Activated naive CD8-positive, alpha-beta T cell (primary cell): ENCODE measurements around the gene USO1.
"Not testable (repeated sequence)": the region's sequence is repeated elsewhere in the genome, so short reads cannot be mapped to it uniquely, and the experiment has no call there.

Experiments used
- H3K27ac Mint-ChIP-seq: one replicate; pipeline ENCODE4 v1.8.0; 2021; ENCODE audit warnings: mixed read lengths
- H3K27me3 Mint-ChIP-seq: one replicate; pipeline ENCODE4 v1.8.0; 2021; ENCODE audit warnings: mixed read lengths
- H3K36me3 Mint-ChIP-seq: one replicate; pipeline ENCODE4 v1.8.0; 2021; ENCODE audit warnings: mixed read lengths
- H3K4me1 Mint-ChIP-seq: one replicate; pipeline ENCODE4 v1.8.0; 2021; ENCODE audit warnings: low read depth, mixed read lengths
- H3K4me3 Mint-ChIP-seq: one replicate; pipeline ENCODE4 v1.8.0; 2021; ENCODE audit warnings: mild to moderate bottlenecking, mixed read lengths
- H3K9me3 Mint-ChIP-seq: one replicate; pipeline ENCODE4 v1.8.0; 2021; ENCODE audit warnings: low read depth, mixed read lengths

Gene USO1

DNA sequence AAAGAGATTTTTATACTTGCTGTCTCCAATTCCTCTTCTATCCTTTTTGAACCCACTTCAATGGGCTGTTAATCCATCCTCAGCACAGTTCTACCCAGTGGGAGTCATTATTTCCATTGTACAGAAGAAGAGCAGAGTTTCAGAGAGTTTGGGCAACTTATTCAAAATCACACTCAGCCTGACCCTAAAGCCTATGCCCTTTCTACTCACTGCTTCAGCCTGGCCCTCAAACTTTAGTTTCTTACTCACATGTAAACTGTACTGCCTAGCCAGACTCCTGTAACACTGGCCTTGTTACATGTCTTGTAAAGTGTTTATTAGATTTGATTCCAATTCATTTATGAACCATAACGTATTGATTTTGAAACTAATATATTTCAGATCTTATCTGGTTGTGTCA, 25.1 kb upstream of the USO1 start:
- H3K36me3 Mint-ChIP-seq = peaks cover 3% of the 10 kb centered on the region
- no peaks in the 10 kb centered on the region for H3K9me3 Mint-ChIP-seq
- peak overlapping the region; percentile 30 for H3K4me3 Mint-ChIP-seq
- no peaks in the 10 kb centered on the region for H3K27me3 Mint-ChIP-seq
- H3K4me1 Mint-ChIP-seq = peaks cover 40% of the 10 kb centered on the region
- peak overlapping the region; percentile 76 for H3K27ac Mint-ChIP-seq

DNA sequence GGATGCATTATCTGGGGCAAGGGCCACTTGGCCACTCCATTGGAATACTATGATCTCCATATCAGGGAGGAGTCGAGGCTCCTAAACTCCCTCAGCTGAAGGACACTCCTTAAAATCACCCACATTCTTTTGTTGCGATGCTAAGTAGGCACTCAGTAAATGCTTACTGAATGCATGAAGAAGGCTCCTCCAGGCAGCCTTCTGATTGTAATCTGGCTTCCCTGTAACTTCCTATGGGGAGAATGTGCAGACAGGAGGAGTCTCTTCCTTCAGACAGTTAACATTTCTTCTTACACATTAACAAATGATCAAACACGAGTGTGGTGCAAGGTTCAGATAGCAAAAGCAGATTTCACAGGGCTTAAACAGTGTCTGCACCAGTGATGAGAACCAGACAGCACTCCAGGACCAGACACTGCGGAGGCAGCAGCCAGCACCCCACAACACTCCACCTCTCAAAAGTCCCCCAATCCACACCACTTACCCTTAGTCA, 21.4 kb upstream of the USO1 start:
- H3K27me3 Mint-ChIP-seq = no peaks in the 10 kb centered on the region
- peaks cover 18% of the 10 kb centered on the region for H3K4me1 Mint-ChIP-seq
- H3K27ac Mint-ChIP-seq = no peak overlapping the region
- no peaks in the 10 kb centered on the region for H3K9me3 Mint-ChIP-seq
- no peaks in the 10 kb centered on the region for H3K36me3 Mint-ChIP-seq
- H3K4me3 Mint-ChIP-seq = no peak overlapping the region

DNA sequence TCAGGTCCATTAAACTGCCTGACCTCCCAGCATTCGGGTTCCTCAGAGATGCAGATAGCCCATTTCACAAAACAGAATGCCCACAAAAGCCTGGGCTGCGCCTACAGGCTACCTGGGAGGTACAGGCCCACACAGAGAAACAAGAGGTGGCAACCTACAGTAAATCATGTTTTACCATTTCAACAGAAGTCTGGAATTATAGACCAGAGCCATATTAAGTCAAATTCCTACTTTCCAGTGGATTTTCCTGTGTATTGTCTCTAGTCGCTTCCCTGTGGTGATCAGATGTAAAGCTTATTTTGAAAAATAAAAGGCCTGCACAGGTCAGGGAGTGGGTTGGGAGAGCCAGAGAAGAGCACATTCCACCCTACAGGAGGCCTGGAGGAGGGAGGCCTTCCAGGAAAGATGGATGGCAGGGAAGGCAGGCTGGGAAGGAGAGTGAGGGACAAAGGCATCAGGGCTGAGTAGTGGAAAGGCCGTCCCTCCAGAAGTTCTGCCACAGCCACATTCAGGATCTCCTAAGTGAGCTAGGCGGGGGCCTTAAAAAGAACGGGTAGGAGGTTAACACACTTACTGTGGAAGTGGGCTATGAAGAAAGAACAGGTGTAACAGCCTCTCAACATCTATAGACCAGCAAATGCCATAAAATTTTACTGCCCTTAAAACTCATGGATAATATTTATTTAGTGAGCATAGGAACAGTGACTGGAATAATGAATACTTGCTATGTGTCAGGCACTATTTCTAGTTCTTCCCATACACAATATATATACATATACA, 19.0 kb upstream of the USO1 start:
- H3K27ac Mint-ChIP-seq = no peak overlapping the region
- H3K4me1 Mint-ChIP-seq = peaks cover 7% of the 10 kb centered on the region
- H3K9me3 Mint-ChIP-seq = no peaks in the 10 kb centered on the region
- H3K4me3 Mint-ChIP-seq = no peak overlapping the region
- H3K36me3 Mint-ChIP-seq = no peaks in the 10 kb centered on the region
- no peaks in the 10 kb centered on the region for H3K27me3 Mint-ChIP-seq

DNA sequence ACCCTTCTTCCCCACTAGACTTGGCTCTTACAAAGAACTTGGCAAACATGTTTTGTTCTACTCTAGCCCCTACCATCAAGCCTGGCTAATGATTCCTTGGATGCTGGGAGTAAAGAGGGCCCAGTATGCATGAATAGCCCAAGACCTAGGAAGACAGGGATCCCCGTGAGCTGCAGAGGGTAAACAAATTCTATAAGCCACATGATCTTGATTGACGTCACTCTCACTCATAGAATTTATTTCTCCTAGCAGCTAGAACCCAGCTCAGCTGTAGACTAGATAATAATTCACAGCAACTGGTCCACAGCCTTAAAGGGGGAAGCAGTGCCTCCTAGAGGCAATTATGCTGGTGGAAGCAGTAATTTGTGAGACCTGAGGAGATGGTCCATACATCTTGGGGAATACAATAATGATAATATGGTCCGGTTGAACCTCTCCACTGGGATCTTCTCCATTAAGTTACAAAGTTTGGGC, 16.1 kb upstream of the USO1 start:
- Mint-ChIP-seq H3K36me3 (no peaks in the 10 kb centered on the region), H3K9me3 (no peaks in the 10 kb centered on the region), H3K27ac (no peak overlapping the region), H3K4me3 (no peak overlapping the region), H3K4me1 (peaks cover 7% of the 10 kb centered on the region), H3K27me3 (no peaks in the 10 kb centered on the region)

DNA sequence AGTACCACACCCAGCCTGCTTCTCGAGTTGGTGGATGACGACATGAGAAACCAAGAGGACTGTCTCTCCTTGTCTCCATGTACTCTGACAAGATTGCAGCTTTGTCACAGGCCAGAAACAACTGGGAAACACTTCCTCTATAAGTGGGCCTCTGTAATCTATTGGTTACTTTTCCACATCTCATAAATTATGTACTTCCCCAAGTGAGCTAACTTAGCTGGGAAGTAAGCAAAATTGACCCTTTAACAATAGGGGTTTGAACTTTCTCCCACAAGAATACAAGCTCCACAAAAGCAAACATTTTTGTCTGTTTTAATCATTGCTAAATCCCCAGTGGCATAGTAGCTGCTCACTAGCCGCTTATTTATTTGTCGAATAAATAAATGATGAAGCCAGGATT, 14.1 kb upstream of the USO1 start:
- Mint-ChIP-seq H3K4me3 (no peak overlapping the region), H3K36me3 (no peaks in the 10 kb centered on the region), H3K27ac (no peak overlapping the region), H3K4me1 (peaks cover 7% of the 10 kb centered on the region), H3K27me3 (no peaks in the 10 kb centered on the region), H3K9me3 (no peaks in the 10 kb centered on the region)

DNA sequence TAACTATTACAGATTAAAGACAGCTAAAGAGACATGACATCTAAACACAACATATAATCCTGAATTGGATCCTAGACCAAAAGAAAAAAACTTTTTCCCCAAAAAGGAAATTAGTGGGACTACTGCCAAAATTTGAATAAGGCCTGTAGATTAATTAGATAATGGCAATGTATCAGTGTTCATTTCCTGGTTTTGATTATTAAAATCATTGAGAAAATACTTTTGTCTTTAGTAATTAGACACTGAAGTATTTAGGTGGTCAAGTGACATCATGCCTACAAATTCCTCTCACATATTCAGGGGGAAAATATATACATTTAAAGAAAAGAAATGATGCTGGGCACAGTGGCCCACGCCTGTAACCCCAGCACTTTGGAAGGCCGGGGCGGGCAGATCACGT, 10.4 kb upstream of the USO1 start:
- Mint-ChIP-seq H3K27me3 (no peaks in the 10 kb centered on the region), H3K27ac (no peak overlapping the region), H3K36me3 (peaks cover 4% of the 10 kb centered on the region), H3K4me3 (no peak overlapping the region), H3K4me1 (peaks cover 3% of the 10 kb centered on the region), H3K9me3 (no peaks in the 10 kb centered on the region)

DNA sequence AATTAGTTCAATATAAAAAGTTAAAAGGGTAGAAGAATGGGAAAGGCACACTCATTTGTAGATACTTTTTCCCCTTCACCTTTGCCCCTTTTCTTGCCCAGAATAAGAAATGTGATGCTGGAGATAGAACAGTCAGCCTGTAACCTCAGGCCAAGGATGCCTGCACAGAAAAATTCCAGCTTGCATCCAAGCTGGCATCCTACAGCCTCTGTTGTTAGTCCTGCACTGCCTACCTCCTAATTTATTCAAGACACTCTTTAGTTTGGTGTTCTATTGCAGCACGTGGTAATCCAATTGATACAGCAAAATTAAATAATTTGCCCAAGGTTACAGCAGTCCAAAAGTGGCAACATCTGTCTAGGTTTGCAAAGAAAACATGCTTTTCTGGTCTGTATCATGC, 9.7 kb upstream of the USO1 start:
- H3K4me1 Mint-ChIP-seq = peaks cover 3% of the 10 kb centered on the region
- H3K27me3 Mint-ChIP-seq = no peaks in the 10 kb centered on the region
- no peak overlapping the region for H3K27ac Mint-ChIP-seq
- H3K9me3 Mint-ChIP-seq = no peaks in the 10 kb centered on the region
- H3K4me3 Mint-ChIP-seq = no peak overlapping the region
- peaks cover 4% of the 10 kb centered on the region for H3K36me3 Mint-ChIP-seq

DNA sequence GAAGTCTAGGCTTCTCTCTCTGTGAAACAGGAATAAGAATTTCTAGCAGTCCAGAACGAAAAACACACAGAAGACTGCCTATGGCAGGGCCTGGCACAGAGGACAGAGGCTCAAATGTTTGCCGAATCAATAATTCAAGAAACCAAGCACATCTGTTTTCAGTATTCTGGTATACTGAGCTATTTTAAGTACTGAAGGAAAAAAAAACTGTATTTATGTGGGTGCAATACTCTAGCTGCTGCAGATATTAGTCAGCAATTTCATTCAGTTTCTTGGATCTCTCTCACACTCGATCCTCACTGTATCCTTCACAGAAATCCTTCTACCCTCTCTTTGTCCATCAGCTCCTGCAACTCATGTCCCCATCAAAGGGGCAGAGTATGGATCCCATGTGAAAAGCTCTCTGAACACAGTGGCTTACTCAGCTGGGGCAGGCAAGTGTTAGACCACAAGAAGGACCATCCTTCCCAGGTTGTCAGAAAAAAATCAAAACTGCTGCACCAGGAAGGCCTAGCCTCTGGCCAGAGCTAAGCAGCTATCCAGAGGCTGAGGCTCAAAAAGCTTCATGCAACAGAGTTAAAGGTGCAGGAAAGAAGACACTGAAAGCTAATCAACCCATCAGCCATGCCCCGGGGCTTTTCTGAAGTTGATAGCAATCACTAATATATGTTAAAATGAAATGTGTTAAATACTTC, 9.1 kb upstream of the USO1 start:
- Mint-ChIP-seq H3K9me3 (no peaks in the 10 kb centered on the region), H3K27me3 (no peaks in the 10 kb centered on the region), H3K27ac (no peak overlapping the region), H3K4me3 (no peak overlapping the region), H3K36me3 (peaks cover 4% of the 10 kb centered on the region), H3K4me1 (peaks cover 3% of the 10 kb centered on the region)

DNA sequence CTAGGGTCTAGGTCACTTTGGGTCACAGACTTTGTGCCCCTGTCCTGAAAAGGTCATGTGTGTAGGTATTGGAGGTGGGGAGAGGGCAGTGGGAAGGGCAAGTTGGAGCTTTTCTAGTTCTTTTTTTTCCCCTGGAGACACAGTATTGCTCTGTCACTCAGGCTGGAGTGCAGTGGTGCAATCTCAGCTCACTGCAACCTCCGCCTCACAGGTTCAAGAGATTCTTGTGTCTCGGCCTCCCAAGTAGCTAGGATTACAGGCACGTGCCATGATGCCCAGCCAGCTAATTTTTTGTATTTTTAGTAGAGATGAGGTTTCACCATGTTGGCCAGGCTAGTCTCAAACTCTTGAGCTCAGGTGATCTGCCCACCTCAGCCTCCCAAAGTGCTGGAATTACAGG, 8.3 kb upstream of the USO1 start:
- not testable (repeated sequence) for H3K4me1 Mint-ChIP-seq, H3K4me3 Mint-ChIP-seq, H3K36me3 Mint-ChIP-seq, H3K27me3 Mint-ChIP-seq, H3K9me3 Mint-ChIP-seq, H3K27ac Mint-ChIP-seq

DNA sequence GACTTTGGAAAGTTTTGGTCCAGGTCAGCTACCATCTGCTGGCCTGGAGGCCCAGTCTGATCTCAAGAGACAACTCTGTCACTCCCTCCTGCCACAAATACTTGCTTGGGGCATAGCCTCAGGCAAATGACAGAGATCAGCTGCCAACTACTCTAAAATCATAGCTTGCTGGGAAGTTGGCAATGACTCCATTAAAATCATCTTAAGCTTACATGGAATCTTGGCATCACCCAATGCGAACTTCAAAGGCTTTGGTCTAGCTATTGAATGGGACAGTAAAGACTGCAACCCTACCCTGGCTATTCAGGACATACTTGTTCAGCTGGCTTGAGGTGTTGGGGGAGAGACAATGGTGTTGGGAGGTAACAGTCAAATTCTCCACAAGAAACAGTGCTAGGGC, 7.0 kb upstream of the USO1 start:
- H3K27me3 Mint-ChIP-seq = no peaks in the 10 kb centered on the region
- peaks cover 12% of the 10 kb centered on the region for H3K4me1 Mint-ChIP-seq
- H3K4me3 Mint-ChIP-seq = no peak overlapping the region

DNA sequence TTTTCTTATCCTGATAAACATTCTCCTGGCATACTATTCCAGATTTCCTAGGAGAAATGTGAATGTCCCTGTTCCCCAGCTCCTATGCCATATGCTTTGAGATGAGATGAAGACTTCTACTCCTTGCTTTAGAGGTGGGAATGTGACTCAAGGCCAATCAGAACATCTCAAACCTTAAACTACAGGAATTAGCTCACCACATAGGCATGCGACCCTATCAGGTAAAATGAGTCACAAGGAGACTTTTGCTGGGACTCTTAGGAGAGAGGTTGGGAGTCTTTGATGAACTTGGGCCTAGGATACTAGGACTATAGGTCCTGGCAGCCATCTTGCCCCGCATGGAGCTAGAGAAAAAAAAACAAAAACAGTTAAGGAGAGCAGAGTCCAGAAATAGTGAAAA, 5.8 kb upstream of the USO1 start:
- peaks cover 4% of the 10 kb centered on the region for H3K36me3 Mint-ChIP-seq
- H3K27ac Mint-ChIP-seq = no peak overlapping the region
- H3K9me3 Mint-ChIP-seq = no peaks in the 10 kb centered on the region
- H3K4me1 Mint-ChIP-seq = peaks cover 21% of the 10 kb centered on the region
- no peaks in the 10 kb centered on the region for H3K27me3 Mint-ChIP-seq
- H3K4me3 Mint-ChIP-seq = no peak overlapping the region

More for the DNA sequence above, 7.0 kb upstream of the USO1 start:
- no peak overlapping the region for H3K27ac Mint-ChIP-seq
- peaks cover 4% of the 10 kb centered on the region for H3K36me3 Mint-ChIP-seq
- H3K9me3 Mint-ChIP-seq = no peaks in the 10 kb centered on the region

DNA sequence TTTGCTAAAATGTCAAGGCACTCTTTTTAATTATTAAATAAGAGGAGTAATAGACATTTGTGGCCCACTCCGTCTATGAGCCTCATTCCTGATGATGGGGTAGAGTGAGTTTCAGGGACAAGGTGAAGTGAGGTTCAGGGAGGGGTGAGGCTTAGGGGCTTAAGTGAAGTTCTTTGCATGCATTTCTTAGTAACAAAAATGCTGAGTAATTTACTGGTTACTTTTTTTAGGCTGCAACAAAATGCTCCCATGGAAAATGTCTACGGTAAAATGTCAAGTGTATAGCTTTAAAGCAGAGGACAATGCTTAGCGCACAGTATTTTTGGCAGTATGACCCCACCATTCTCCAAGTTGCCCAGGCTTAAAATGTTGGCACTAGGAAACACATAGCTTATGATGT, 2.0 kb upstream of the USO1 start:
- H3K4me3 Mint-ChIP-seq = no peak overlapping the region
- H3K9me3 Mint-ChIP-seq = no peaks in the 10 kb centered on the region
- H3K36me3 Mint-ChIP-seq = peaks cover 2% of the 10 kb centered on the region
- H3K27ac Mint-ChIP-seq = no peak overlapping the region
- no peaks in the 10 kb centered on the region for H3K27me3 Mint-ChIP-seq
- peaks cover 48% of the 10 kb centered on the region for H3K4me1 Mint-ChIP-seq

DNA sequence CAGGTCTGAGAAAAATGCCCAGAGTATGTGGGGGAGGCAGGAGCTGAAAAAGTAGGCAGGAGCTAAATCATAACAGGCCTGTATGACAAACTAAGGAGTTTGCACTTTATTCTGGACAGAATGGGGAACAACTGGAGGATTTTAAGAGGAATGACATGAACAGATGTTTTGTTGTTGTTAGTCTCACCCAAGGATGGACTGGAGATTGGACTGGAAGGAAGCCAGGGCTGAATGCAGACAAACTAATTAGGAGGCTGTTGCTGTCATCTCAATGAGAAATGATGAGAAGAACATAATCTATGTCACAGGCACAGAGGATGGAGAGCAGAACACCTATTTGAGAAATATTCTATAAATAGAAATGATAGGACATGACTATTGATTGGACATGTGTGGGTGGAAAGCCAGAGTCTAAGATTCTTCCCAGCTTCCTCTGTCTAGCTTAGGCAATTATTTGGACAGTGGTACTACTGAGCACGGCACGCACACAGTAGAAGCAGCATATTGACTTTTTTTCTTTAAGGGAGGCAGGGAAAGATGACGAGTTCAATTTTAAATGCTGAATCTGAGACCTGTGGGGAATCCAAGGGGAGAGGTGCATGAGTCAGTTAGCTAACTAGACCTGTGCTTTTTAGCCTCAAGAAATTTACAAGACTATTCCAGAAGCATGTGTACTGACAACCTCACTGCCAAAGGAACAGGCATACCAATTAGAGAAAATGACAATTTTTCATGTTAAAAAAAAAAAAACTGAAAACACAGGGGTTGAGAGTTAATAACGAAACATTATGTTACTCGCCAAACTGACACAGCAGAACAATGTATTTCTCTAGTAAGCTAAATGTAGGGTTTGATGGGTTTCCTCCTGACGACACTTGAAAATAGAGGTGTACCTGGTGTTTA, 963 bp upstream of the USO1 start:
- Mint-ChIP-seq H3K4me3 (peak overlapping the region; percentile 99), H3K27me3 (no peaks in the 10 kb centered on the region), H3K4me1 (peaks cover 54% of the 10 kb centered on the region), H3K36me3 (peaks cover 2% of the 10 kb centered on the region), H3K9me3 (no peaks in the 10 kb centered on the region), H3K27ac (peak overlapping the region; percentile 98)

DNA sequence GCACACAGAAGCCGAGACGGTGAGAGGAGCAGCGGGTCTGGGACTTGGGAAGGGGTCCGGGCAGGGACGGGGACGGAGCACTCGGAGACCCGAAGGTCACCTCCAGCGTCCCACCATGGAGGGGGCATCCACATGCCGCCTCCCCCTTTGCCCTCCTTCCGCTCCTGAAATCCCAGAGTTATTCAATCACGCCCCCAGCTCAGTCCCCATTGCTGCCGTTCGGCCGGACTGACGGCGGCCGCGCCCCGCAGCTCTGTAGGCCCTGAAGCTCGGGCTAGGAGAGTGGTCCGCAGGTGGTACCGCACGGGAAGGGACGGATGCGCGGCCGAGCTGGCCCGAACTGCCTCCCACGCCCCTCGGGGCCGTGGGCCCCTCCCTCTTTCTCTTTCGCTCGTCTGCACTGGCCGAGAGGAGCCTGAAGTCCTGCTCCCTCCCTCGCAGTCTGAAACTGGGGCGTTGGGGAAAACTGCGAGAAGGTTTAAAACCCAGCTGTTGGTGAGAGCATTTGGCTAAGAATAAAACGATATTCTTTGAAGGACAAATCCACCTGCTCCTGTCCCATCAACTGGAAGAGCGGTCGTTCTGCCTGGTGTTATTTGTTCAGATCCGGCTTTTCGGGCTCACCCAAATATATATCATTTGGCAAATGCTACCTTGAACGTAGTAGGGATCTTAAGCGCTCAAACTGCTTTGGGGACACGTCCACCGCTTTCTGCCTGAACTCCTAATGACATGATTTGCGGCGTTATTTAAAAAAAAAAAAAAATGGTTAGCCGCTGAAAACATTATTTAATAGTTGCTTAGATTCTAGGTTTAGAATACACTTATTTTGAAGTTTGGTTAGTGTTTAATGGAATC, 719 bp downstream of the USO1 start:
- no peaks in the 10 kb centered on the region for H3K36me3 Mint-ChIP-seq
- H3K27me3 Mint-ChIP-seq = no peaks in the 10 kb centered on the region
- H3K4me3 Mint-ChIP-seq = peak overlapping the region; percentile 99
- no peaks in the 10 kb centered on the region for H3K9me3 Mint-ChIP-seq
- peak overlapping the region; percentile 98 for H3K27ac Mint-ChIP-seq
- H3K4me1 Mint-ChIP-seq = peaks cover 61% of the 10 kb centered on the region
